Measurements from ENCODE around the gene RIPOR3.

DNA sequence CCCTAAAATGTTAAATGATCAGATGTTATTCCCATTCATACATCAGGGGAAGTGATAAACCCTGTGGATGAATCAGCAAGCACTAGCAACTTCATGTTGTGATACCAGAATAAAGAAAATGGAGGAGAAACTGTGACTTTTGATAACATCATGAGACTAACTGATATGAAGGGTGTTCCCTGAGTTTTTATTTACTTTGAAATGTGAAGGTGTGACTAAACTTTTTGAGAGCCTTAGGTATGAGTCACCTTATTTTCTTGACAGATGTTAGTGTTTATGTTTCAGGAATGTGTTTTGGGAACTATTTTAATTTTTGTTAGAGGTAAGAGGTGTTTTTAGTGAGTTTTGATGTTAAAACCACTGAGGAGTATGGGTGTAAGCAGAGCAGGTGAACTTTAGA is 44.5 kb upstream of the RIPOR3 start:
- no peak for TF ChIP-seq CTCF (IDR thresholded peaks at IDR 0.05; ENCODE audit: poor library complexity)
- no peak for TF ChIP-seq EZH2 (IDR thresholded peaks at IDR 0.05; ENCODE audit: borderline replicate concordance)

Data from hepatocyte (in vitro differentiated cells).